Measurements from ENCODE around the gene FAM124A.

DNA sequence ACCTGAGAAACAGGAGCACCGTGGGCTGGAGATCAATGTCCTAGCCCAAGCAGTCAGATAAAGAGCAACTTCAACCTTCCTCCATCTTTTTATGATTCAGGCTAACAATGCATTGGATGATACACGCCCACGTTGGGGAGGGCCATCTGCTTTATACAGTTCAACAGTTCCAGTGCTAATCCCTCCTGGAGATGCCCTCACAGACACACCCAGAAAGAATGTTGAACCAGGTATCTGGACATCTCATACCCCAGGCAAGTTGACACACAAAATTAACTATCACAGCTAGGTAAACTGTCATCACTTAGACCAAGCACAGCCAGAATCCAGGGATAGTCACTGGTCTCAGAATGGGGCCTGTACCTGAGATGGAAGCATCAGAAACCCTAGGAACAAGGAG is 96.7 kb downstream of the FAM124A start:
- no peak for TF ChIP-seq POLR2A (IDR thresholded peaks at IDR 0.05)
- TF ChIP-seq POLR2AphosphoS5 (IDR thresholded peaks at IDR 0.05): no peak
- no peak for TF ChIP-seq CTCF (IDR thresholded peaks at IDR 0.05)
- TF ChIP-seq EP300 (IDR thresholded peaks at IDR 0.05): no peak
